ENCODE results near the gene TRPM3. TPM values are rescaled to one million over a fixed set of nuclear protein-coding genes. Genes with fewer than 3 reads are reported as not detected.
"Not testable (repeated sequence)": the region's sequence is repeated elsewhere in the genome, so short reads cannot be mapped to it uniquely, and the experiment has no call there.

The TRPM3 gene
- total and polyA plus RNA-seq, 12 donors: 0.27 to 5.3 (median 1.8) TPM

DNA sequence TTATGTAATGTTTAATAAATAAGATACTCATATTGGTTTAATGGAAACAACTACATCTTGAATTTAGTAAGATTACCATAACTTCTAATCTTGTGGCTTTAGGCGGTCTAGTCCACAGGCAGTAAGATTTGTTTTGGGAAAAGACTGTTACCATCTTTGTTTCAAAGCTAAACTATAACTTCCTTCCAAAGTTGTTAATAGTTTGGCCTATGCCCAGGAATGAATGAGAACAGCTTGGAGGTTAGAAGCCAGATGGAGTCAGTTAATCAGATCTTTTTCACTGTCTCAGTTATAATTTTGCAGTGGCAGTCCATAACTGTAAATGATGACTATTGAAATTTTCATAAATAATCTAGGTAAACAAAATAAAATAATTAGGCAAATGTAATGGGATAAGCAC lies 465.1 kb downstream of the TRPM3 start:
- H3K27ac ChIP-seq: no peak overlapping the region
- 91 to 95% (median 93%) methylated on average over 1 of the region's 1 CpG for WGBS, 4 donors
- TF ChIP-seq, protein P1, sequence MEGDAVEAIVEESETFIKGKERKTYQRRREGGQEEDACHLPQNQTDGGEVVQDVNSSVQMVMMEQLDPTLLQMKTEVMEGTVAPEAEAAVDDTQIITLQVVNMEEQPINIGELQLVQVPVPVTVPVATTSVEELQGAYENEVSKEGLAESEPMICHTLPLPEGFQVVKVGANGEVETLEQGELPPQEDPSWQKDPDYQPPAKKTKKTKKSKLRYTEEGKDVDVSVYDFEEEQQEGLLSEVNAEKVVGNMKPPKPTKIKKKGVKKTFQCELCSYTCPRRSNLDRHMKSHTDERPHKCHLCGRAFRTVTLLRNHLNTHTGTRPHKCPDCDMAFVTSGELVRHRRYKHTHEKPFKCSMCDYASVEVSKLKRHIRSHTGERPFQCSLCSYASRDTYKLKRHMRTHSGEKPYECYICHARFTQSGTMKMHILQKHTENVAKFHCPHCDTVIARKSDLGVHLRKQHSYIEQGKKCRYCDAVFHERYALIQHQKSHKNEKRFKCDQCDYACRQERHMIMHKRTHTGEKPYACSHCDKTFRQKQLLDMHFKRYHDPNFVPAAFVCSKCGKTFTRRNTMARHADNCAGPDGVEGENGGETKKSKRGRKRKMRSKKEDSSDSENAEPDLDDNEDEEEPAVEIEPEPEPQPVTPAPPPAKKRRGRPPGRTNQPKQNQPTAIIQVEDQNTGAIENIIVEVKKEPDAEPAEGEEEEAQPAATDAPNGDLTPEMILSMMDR (IDR thresholded peaks at IDR 0.05): no peak
- TF ChIP-seq POLR2A (IDR thresholded peaks at IDR 0.05): no peak
- H3K4me3 ChIP-seq: no peak overlapping the region
- H3K4me1 ChIP-seq (replicated peaks in 1 of 2): no peaks in the 10 kb centered on the region
- H3K36me3 ChIP-seq (replicated peaks in 1 of 2): no peaks in the 10 kb centered on the region
- no peaks in the 10 kb centered on the region for H3K27me3 ChIP-seq
- H3K9me3 ChIP-seq (replicated peaks in 1 of 3): peaks cover 0 to 4% (median 0%) of the 10 kb centered on the region in 3 donors
- DNase-seq: no peak
- intact Hi-C loops (cut with DNase I): no loop called here

DNA sequence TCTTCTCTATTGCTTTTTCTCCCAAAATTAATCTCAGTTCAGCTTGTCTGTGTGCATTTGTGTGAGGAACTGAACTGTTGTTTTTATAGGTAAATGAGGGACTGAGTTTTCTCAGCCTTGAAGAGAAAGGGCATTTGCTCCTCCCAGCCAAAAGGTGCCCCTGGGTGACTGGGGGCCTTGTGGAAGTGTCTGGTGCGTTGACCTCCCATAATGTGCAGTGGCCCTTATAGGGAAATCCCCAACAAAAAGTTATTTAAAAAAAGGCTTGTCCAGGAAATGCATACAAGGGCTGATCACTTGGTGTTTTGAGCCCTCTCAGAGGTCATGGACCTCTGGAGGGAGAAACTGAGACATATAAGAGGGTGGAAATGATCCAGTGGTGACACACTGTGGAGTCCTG lies 467.3 kb downstream of the TRPM3 start:
- DNase-seq: no peak
- Histone ChIP-seq H3K36me3 (replicated peaks in 1 of 2) (no peaks in the 10 kb centered on the region), H3K4me3 (no peak overlapping the region), H3K27ac (no peak overlapping the region), H3K9me3 (replicated peaks in 1 of 3) (peaks cover 0 to 4% (median 0%) of the 10 kb centered on the region in 3 donors), H3K4me1 (replicated peaks in 1 of 2) (no peaks in the 10 kb centered on the region), H3K27me3 (no peaks in the 10 kb centered on the region)
- no peak for TF ChIP-seq POLR2A (IDR thresholded peaks at IDR 0.05)
- TF ChIP-seq, protein P1 (IDR thresholded peaks at IDR 0.05): no peak
- 75 to 100% (median 87%) methylated on average over 1 of the region's 1 CpG for WGBS, 4 donors
- intact Hi-C loops (cut with DNase I): no loop called here

DNA sequence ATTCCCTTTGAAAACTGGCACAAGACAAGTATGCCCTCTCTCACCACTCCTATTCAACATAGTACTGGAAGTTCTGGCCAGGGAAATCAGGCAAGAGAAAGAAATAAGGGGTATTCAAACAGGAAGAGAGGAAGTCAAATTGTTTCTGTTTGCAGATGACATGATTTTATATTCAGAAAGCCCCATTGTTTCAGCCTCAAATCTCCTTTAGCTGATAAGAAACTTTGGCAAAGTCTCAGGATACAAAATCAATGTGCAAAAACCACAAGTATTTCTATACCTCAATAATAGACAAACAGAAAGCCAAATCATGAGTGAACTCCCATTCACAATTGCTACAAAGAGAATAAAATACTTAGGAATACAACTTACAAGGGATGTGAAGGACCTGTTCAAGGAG lies 476.8 kb downstream of the TRPM3 start:
- intact Hi-C loops (cut with DNase I); H3K27ac ChIP-seq: not testable (repeated sequence)

DNA sequence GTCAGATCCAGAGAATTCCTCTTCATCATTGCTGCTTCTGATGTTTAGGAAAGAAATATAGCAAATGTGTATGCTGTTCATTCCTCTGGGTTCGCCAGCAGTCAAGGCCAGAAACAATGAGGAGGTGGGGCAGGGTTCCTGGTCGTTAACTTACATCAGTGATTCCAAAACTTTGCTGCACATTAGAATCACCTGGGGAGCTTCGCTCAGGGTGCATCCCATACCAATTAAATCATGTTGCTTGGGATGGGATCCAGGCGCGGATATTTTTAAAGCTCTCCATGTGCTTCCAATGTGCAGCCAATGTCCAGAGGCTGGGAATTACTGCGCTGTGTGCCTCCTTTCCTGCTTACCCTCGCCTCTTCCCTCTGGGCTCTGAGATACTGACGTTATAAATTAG lies 479.1 kb downstream of the TRPM3 start:
- no peak for TF ChIP-seq POLR2A (IDR thresholded peaks at IDR 0.05)
- TF ChIP-seq, protein P1 (IDR thresholded peaks at IDR 0.05): no peak
- H3K9me3 ChIP-seq (replicated peaks in 1 of 3): no peaks in the 10 kb centered on the region
- H3K27ac ChIP-seq: no peak overlapping the region
- no peak for DNase-seq
- H3K4me3 ChIP-seq: no peak overlapping the region
- H3K36me3 ChIP-seq (replicated peaks in 1 of 2): no peaks in the 10 kb centered on the region
- 89 to 93% (median 91%) methylated on average over 8 of the region's 8 CpGs for WGBS, 4 donors
- intact Hi-C loops (cut with DNase I): no loop called here
- no peaks in the 10 kb centered on the region for H3K27me3 ChIP-seq
- no peaks in the 10 kb centered on the region for H3K4me1 ChIP-seq (replicated peaks in 1 of 2)

More for the DNA sequence above, 476.8 kb downstream of the TRPM3 start:
- H3K4me3 ChIP-seq; DNase-seq; H3K9me3 ChIP-seq (replicated peaks in 1 of 3); H3K4me1 ChIP-seq (replicated peaks in 1 of 2); H3K36me3 ChIP-seq (replicated peaks in 1 of 2); H3K27me3 ChIP-seq: not testable (repeated sequence)

DNA sequence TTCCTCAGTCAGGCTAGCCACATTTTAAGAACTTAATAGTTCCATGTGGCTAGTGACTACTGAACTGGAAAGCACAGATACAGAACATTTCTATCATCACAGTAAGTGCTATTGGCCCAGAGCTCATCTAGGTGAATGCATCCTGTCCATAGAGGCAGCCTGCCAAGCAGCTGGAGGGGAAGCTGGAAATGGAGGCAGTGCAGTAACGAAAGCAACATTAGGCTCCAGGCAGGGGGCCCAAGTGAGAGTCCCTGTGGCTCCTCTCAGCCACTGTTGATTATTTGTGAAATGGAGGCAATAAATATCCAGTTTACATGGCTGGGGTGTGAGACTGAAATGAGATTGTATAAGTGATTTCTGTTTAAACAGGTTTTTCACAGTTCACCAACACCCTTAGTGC lies 479.8 kb downstream of the TRPM3 start:
- no peaks in the 10 kb centered on the region for H3K27me3 ChIP-seq
- TF ChIP-seq, protein P1 (IDR thresholded peaks at IDR 0.05): no peak
- TF ChIP-seq POLR2A (IDR thresholded peaks at IDR 0.05): no peak
- H3K36me3 ChIP-seq (replicated peaks in 1 of 2): no peaks in the 10 kb centered on the region
- intact Hi-C loops (cut with DNase I): no loop called here
- H3K27ac ChIP-seq: no peak overlapping the region
- H3K4me3 ChIP-seq: no peak overlapping the region
- DNase-seq: no peak
- WGBS, 4 donors: 63 to 79% (median 75%) methylated on average over 1 of the region's 1 CpG
- no peaks in the 10 kb centered on the region for H3K9me3 ChIP-seq (replicated peaks in 1 of 3)
- no peaks in the 10 kb centered on the region for H3K4me1 ChIP-seq (replicated peaks in 1 of 2)

All from adrenal gland (tissue), 12 donors.